OCI-LY1 (cell line): ENCODE measurements around the gene RENBP.
A peak's percentile ranks its signal among the peaks of the same experiment; 100 is the strongest.

Experiments
- H2AFZ ChIP-seq: fragments of 200-600 bp; sonication (generic), shearing (Covaris generic); 2 replicates; pipeline ENCODE4 v1.6.0; 2014; ENCODE audit warnings: antibody characterized with exemption, mild to moderate bottlenecking, low read length
- H3F3A ChIP-seq: fragments of 200-600 bp; sonication (generic), shearing (Covaris generic); 2 replicates; pipeline ENCODE4 v1.6.0; 2014; ENCODE audit warnings: mild to moderate bottlenecking, antibody characterized with exemption, low read length, moderate library complexity; ENCODE audit not compliant: insufficient read depth
- H3K27ac ChIP-seq: fragments of 200-600 bp; sonication (generic); 2 replicates; pipeline ENCODE4 v1.5.1; 2014; ENCODE audit warnings: low read length, mixed run types, mild to moderate bottlenecking, low read depth; ENCODE audit not compliant: poor library complexity, severe bottlenecking
- H3K27me3 ChIP-seq: fragments of 200-600 bp; sonication (generic); 2 replicates; pipeline ENCODE4 v1.6.0; 2014; ENCODE audit warnings: antibody characterized with exemption, mild to moderate bottlenecking, low read length, moderate library complexity; ENCODE audit not compliant: insufficient read depth
- H3K36me3 ChIP-seq: fragments of 200-600 bp; sonication (generic); 2 replicates; pipeline ENCODE4 v1.6.1; 2014; ENCODE audit warnings: mild to moderate bottlenecking, antibody characterized with exemption, low read length, moderate library complexity, mixed read lengths; ENCODE audit not compliant: insufficient read depth
- H3K4me1 ChIP-seq: fragments of 200-600 bp; sonication (generic); 2 replicates; pipeline ENCODE4 v1.5.1; 2014; ENCODE audit warnings: mild to moderate bottlenecking, low read length, moderate library complexity; ENCODE audit not compliant: insufficient read depth, severe bottlenecking
- H3K4me2 ChIP-seq: fragments of 200-600 bp; sonication (generic), shearing (Covaris generic); 2 replicates; pipeline ENCODE4 v1.6.1; 2014; ENCODE audit warnings: low read length
- H3K4me3 ChIP-seq: fragments of 200-600 bp; sonication (generic); 2 replicates; pipeline ENCODE4 v1.5.1; 2014; ENCODE audit warnings: low read length, low read depth, mild to moderate bottlenecking, mixed read lengths; ENCODE audit not compliant: poor library complexity, severe bottlenecking
- H3K79me2 ChIP-seq: fragments of 200-600 bp; shearing (Covaris generic); 2 replicates; pipeline ENCODE4 v1.6.1; 2016; ENCODE audit warnings: mixed run types, low read length, mixed read lengths; ENCODE audit not compliant: insufficient read depth
- H3K9ac ChIP-seq: fragments of 200-600 bp; sonication (generic), shearing (Covaris generic); 2 replicates; pipeline ENCODE4 v1.6.1; 2014; ENCODE audit warnings: mild to moderate bottlenecking, low read length, mixed read lengths
- H3K9me2 ChIP-seq: fragments of 200-600 bp; sonication (generic), shearing (Covaris generic); 2 replicates; pipeline ENCODE4 v1.6.1; 2014; ENCODE audit warnings: low read depth, mild to moderate bottlenecking, low read length, mixed read lengths
- H3K9me3 ChIP-seq: fragments of 200-600 bp; shearing (Covaris generic); 2 replicates; pipeline ENCODE4 v1.6.1; 2014; ENCODE audit warnings: low read length, mixed read lengths
- H4K20me1 ChIP-seq: fragments of 200-600 bp; sonication (generic), shearing (Covaris generic); 2 replicates; pipeline ENCODE4 v1.6.0; 2016; ENCODE audit warnings: mild to moderate bottlenecking, low read length; ENCODE audit not compliant: insufficient read depth
- CTCF ChIP-seq: fragments of 200-600 bp; sonication (generic), shearing (Covaris generic); IDR thresholded peaks from 2 replicates; pipeline ENCODE4 v1.5.1; 2017; ENCODE audit warnings: mild to moderate bottlenecking, antibody characterized with exemption, low read length, moderate library complexity, mixed read lengths
- EZH2 ChIP-seq: fragments of 200-600 bp; sonication (generic), shearing (Covaris generic); IDR thresholded peaks from 2 replicates; pipeline ENCODE4 v1.8.0; 2017; ENCODE audit warnings: borderline replicate concordance, mixed run types, mild to moderate bottlenecking, antibody characterized with exemption, low read length, moderate library complexity, mixed read lengths

Gene RENBP

DNA sequence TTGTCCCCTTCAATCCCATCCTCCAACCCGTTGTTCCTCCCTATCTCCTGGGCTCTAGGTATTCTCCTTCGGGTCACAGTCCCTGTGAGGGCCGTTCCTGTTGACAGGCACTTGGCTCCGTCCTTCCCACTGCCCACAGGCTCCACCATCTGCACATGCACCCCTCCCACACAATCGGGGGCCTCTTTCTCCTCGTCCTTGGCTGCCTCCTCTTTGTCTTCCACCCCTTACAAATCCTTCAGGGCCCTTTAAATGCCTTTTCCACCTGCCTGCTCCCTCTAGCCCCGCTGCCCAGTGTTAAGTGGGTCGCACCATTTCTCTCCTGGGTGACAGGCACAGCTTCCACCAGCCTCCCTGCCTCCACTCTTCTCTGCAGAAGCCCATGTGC is 42.7 kb downstream of the RENBP start:
- Histone ChIP-seq H3K27ac (peak overlapping the region; percentile 72), H3K9ac (no peak overlapping the region), H3K9me3 (no peaks in the 10 kb centered on the region), H3K9me2 (no peaks in the 10 kb centered on the region), H3K36me3 (no peaks in the 10 kb centered on the region), H3K79me2 (no peaks in the 10 kb centered on the region), H2AFZ (no peak overlapping the region), H3K4me3 (no peak overlapping the region), H3K4me2 (no peak overlapping the region), H3K4me1 (peaks cover 48% of the 10 kb centered on the region), H4K20me1 (no peaks in the 10 kb centered on the region), H3K27me3 (no peaks in the 10 kb centered on the region), H3F3A (no peaks in the 10 kb centered on the region)
- TF ChIP-seq EZH2 = no peak

DNA sequence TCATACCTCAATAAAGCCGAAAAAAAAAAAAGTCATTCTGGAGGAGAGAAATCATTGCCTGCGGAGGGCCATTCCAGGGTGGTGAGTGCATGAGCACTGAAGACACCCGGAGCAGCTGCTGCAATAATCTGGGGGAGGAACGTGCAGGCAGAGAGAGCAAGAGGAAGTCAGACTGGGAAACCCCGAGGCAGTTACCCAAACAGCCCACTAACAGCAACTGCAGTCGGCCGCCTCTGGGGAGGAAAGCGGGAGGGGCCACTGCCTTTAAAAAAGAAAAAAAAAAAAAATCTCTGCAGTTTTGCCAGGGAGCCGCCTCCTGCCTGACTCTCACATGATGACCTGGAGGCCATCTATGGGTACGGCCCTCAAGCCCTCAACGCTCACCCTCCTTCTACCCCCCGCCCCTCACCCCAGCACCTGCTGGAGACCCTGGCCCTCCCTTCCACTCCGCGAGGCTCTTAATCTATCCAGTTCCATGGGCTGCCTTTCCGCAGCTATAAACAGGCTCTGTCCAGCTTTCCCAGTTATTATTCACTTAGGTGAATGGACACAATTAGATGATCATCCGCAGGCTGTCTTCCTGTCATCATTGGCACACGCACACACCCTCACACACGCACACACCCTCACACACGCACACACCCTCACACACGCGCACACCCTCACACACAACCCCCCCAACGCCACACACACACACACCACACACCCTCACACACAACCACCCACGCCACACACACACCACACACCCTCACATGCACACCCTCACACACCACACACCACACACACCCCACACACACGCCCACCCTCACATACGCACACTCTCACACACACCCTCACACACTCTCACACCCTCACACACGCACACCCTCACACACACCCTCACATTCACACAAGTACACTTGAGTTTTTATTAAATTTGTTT is 43.4 kb downstream of the RENBP start:
- Histone ChIP-seq H3K9me3 (no peaks in the 10 kb centered on the region), H3K79me2 (no peaks in the 10 kb centered on the region), H3K4me1 (peaks cover 48% of the 10 kb centered on the region), H2AFZ (no peak overlapping the region), H3K36me3 (no peaks in the 10 kb centered on the region), H3K9me2 (no peaks in the 10 kb centered on the region), H3F3A (no peaks in the 10 kb centered on the region), H3K27me3 (no peaks in the 10 kb centered on the region), H4K20me1 (no peaks in the 10 kb centered on the region), H3K4me2 (peak overlapping the region; percentile 36; the same call in 1 of the 2 replicates), H3K27ac (peak overlapping the region; percentile 72), H3K4me3 (no peak overlapping the region), H3K9ac (no peak overlapping the region)
- TF ChIP-seq CTCF = no peak
- no peak for TF ChIP-seq EZH2

DNA sequence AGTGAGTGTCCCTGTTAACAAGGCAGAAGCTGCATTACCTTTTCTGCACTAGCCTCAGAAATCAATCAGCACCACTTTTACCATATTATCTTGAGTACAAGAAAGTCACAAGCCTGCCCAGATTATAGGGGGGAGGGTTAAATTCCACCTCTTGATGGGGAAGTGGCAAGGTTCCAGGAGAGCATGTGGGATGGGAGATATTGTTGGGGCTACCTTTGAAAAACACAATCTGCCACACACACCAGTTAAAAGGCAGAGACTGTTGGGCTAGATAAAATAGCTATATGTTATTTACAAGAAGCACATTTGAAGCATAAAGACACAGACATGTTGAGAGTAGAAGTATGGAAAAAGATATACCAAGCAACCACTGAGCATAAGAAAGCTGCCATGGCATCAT is 46.5 kb downstream of the RENBP start:
- Histone ChIP-seq H4K20me1 (no peaks in the 10 kb centered on the region), H2AFZ (no peak overlapping the region), H3K79me2 (no peaks in the 10 kb centered on the region), H3K9me2 (no peaks in the 10 kb centered on the region), H3K27ac (no peak overlapping the region), H3K36me3 (no peaks in the 10 kb centered on the region), H3K4me2 (no peak overlapping the region), H3F3A (no peaks in the 10 kb centered on the region), H3K9me3 (no peaks in the 10 kb centered on the region), H3K4me1 (peaks cover 25% of the 10 kb centered on the region), H3K4me3 (no peak overlapping the region), H3K9ac (no peak overlapping the region), H3K27me3 (no peaks in the 10 kb centered on the region)
- no peak for TF ChIP-seq EZH2
- no peak for TF ChIP-seq CTCF
